SK-N-SH (cell line): ENCODE measurements around the gene SART1.

Experiments used
- EZH2phosphoT487 ChIP-seq: fragments of 200-600 bp; sonication (generic); IDR thresholded peaks from 2 replicates; pipeline ENCODE4 v1.6.1; 2017; ENCODE audit warnings: low read depth, mixed run types, mild to moderate bottlenecking, antibody characterized with exemption, moderate library complexity, borderline replicate concordance
- JUND ChIP-seq: IDR thresholded peaks from 2 replicates; pipeline ENCODE4 v1.4.0; 2012
- POLR2AphosphoS5 ChIP-seq: IDR thresholded peaks from 2 replicates; pipeline ENCODE4 v1.6.1; 2012; ENCODE audit warnings: low read depth, low read length
- RFX5 ChIP-seq: IDR thresholded peaks from 2 replicates; pipeline ENCODE4 v1.6.1; 2012; ENCODE audit warnings: mild to moderate bottlenecking, improper control_type of control experiment, low read length
- TAF1 ChIP-seq: IDR thresholded peaks from 2 replicates; pipeline ENCODE4 v1.6.1; 2012; ENCODE audit warnings: low read depth, mild to moderate bottlenecking, low read length, moderate library complexity, borderline replicate concordance
- TF ChIP-seq, protein P1 (sequence below): IDR thresholded peaks from 2 replicates; pipeline ENCODE4 v1.4.0; 2012; ENCODE audit warnings: low read depth
- TF ChIP-seq, protein P2 (sequence below): IDR thresholded peaks from 2 replicates; pipeline ENCODE4; 2012
- TF ChIP-seq, protein P3 (sequence below): fragments of 200-600 bp; sonication (generic); IDR thresholded peaks from 2 replicates; pipeline ENCODE4 v1.6.1; 2017; ENCODE audit warnings: antibody characterized with exemption, mild to moderate bottlenecking, moderate library complexity

DNA sequence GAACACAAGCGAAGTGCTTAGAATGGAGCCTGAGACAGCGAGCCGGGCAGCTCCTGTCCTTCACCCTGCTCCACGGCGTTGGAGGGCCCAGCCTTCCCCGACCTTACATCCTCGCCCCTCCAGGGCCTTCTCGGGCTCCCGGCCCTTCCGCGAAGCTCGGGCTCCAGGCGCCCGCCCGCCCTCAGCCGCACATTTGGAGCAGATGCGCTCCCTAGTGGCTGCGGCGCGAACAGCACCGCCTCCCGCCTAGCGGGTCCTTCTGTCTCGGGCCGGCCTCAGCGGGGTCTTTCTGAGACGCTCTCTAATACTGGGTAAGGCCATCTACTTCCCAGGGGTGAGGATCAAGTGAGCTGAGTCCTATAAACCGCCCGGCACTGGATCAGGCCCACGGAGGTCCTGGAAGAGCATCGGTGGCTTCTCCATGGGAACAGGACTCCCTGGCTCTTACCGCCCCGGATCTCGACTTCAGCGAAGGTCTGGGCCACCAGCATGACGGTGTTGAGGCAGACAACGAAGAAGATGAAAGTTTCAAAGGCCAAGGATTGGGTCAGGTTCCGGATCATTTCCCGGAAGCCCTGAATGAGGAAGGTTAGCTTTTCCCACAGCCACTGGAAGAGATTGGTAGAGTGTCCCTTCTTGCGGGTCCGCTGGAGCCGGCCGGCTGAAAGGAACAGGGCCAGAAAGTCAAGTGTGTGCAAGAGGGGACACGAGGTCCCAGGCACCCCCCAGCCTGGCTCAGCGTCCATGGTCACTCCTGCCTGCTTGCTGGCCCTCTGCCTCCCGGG lies 61.1 kb downstream of the SART1 start:
- TF ChIP-seq, protein P1, sequence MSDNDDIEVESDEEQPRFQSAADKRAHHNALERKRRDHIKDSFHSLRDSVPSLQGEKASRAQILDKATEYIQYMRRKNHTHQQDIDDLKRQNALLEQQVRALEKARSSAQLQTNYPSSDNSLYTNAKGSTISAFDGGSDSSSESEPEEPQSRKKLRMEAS: peak; percentile 69
- TF ChIP-seq EZH2phosphoT487 (no peak), POLR2AphosphoS5 (no peak), RFX5 (no peak), JUND (no peak), TAF1 (no peak)
- TF ChIP-seq, protein P2, sequence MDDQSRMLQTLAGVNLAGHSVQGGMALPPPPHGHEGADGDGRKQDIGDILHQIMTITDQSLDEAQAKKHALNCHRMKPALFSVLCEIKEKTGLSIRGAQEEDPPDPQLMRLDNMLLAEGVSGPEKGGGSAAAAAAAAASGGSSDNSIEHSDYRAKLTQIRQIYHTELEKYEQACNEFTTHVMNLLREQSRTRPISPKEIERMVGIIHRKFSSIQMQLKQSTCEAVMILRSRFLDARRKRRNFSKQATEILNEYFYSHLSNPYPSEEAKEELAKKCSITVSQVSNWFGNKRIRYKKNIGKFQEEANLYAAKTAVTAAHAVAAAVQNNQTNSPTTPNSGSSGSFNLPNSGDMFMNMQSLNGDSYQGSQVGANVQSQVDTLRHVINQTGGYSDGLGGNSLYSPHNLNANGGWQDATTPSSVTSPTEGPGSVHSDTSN: no peak
- TF ChIP-seq, protein P3, sequence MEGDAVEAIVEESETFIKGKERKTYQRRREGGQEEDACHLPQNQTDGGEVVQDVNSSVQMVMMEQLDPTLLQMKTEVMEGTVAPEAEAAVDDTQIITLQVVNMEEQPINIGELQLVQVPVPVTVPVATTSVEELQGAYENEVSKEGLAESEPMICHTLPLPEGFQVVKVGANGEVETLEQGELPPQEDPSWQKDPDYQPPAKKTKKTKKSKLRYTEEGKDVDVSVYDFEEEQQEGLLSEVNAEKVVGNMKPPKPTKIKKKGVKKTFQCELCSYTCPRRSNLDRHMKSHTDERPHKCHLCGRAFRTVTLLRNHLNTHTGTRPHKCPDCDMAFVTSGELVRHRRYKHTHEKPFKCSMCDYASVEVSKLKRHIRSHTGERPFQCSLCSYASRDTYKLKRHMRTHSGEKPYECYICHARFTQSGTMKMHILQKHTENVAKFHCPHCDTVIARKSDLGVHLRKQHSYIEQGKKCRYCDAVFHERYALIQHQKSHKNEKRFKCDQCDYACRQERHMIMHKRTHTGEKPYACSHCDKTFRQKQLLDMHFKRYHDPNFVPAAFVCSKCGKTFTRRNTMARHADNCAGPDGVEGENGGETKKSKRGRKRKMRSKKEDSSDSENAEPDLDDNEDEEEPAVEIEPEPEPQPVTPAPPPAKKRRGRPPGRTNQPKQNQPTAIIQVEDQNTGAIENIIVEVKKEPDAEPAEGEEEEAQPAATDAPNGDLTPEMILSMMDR: peak; percentile 90
